Mesenteric fat pad (tissue), 1 donor: ENCODE data around the gene SLC24A4. TPM values are rescaled to one million over a fixed set of nuclear protein-coding genes. Genes with fewer than 3 reads are reported as not detected.

ENCODE experiments used
- DNase-seq: peaks from one replicate; pipeline ENCODE4 v3.0.0-alpha.2; 2020; ENCODE audit warnings: low spot score
- total RNA-seq: library from RNA; stranded (reverse); fragmentation: NEBNext Ultra II Directional; extraction: Animal tissue kit (Norgen Biotek cat#: 25700); gene quantifications from one replicate; pipeline ENCODE4 v1.2.1, GENCODE V29; 2021
- donor health status: DM: yes; HTN: yes; CAD: no.

Gene SLC24A4
- total RNA-seq, 1 donor from 2014 or later: 0.77 TPM

DNA sequence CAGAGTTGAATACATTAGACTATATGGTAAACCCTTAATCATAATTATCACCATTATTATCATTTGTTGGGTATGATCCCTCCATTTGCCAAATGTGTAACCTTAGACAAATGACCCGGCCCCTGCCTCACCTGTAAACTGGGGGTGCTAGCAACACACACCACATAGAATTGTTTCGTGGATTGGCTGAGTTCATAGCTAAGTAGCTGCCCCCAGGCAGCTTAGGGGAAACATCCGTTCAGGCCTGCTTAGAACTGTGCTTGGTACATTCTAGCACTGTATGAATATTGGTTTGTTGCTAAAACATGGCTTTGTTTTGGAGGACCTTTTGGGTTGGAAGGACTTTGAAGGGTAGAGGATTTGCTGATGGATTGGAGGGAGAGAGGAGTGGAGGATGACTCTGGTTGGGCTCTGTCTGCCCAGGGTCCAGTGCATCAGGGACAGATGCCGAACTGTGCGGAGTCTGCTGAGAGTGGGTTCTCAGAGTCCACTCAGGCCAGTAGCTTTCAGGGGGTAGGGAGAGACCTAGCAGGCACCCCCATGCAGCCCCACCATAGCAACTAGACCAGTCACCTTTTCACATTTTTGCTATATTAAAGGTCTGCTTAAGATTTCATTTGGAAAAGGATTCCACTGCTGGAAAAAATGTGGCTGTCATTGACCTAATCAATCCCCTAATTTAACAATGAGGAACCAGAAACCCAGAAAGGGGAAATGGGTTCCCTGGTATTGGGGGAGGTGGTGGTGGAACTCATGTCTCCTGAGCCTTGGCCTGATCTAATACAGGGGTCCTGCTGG, 192.8 kb downstream of the SLC24A4 start:
- peak; percentile 43 for DNase-seq

DNA sequence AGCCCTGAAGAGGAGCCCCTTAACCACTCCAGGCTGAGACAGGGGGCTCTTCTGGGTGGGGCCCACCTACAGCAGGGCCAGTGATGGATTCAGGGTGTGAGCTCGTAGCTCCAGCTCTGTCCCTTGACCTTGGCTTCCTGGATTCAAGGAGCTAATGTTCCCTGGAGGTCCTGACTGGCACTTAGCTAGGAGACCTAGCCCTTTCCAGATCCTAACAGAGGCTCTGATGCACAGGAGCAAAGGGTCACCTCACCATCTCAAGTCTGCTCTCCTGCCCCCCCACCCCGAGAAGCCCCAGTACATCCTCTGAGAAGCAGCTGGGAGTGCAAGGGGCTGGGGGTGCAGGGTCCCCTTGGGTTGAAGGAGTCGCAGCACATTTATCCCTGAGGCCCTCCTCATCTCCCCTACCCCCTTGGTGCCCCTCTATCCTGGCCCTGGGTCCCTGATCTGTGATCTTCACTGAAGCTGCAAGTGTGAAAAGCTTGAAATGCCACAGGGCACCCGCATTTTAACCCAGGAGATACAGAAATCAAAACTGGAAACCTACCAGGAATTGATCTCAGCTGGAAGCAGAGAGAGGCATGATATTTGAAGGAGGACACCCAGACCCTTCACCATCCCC, 193.5 kb downstream of the SLC24A4 start:
- DNase-seq: peak; percentile 51

DNA sequence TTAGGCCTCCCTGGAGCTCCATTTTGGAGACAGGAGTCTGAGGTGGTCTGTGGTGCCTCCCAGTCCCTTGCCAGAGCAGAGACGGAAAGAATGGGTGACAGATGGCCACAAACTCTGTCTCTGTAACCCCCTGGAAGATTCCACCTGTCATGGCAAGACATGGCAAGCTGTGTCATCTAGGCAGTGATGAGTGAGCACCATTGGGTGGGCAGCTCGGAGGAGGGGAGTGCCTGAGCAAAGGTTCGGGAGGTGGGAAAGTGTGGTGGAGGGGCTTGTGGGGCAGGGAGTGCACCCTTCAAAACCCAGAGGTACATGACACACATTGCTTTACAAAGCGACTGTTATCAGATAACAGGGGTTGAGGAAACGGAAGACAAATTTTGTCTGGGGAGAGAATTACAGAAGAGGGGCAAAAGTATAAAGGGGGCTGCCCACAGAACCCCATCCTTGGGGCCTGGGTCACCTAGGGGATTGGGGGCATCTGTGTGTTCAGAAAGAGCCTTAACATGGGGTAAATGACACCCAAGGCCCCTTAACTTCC, 194.1 kb downstream of the SLC24A4 start:
- peak; percentile 68 for DNase-seq

DNA sequence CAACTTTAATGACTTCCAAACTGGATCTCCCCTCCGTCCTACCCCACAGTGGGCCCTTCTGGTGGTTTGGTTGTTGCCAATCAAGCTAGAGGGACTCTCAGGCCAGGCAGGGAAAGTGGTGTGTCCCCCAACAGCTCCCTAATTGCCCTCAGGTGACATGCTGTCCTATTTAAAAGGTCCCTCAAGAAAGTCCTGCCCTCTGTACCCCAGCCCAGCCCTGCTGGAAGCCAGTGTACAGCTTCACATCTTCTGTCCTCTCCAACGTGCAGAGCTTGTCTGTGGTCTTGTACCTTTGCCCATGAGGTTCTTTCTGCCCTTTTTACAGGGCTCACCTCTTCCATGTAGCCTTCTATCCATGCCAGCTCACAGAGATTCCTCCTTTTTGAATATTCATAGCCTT, 194.8 kb downstream of the SLC24A4 start:
- peak; percentile 41 for DNase-seq

DNA sequence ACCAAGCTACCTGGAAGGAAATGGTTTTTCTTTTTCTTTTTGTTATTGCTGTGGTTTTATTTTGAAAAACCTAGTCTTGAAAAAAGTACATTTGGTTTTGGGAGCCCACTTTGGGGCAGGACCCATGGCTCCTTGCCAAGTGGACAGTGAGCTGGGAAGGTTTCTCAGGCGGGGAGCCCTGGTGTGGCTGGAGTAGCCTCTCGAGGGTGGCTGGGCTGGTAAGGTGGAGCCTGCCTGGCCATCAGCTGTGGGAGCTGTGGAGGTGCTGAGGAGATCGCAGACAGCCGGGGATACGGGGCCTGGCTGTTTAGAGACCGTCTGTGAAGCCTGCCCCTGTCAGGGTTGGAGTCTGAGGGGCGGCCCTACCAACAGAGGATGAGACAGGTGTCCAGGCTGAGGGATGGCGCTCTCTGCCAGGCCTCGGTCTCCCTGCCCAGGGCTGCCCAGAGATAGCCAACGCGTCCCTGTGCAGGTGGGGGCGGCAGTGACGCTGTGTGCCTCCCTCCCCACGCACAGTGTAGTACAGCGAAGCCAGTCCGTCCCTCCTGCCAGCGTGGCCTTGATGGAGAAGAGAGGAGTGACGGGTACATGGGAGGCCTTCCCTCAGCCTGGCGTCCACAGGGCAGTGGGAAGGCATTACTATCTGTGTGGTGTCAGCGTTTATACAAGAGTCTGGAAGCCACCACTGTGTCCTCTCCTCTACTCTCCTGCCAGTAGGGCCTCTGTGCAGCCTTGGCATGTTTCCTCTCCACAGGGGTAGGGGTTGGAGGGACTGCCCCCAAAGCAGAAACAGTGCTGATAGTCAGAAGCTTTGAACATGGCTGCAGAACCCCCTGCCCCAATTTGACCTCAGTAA, 196.5 kb downstream of the SLC24A4 start:
- DNase-seq: peak; percentile 82

DNA sequence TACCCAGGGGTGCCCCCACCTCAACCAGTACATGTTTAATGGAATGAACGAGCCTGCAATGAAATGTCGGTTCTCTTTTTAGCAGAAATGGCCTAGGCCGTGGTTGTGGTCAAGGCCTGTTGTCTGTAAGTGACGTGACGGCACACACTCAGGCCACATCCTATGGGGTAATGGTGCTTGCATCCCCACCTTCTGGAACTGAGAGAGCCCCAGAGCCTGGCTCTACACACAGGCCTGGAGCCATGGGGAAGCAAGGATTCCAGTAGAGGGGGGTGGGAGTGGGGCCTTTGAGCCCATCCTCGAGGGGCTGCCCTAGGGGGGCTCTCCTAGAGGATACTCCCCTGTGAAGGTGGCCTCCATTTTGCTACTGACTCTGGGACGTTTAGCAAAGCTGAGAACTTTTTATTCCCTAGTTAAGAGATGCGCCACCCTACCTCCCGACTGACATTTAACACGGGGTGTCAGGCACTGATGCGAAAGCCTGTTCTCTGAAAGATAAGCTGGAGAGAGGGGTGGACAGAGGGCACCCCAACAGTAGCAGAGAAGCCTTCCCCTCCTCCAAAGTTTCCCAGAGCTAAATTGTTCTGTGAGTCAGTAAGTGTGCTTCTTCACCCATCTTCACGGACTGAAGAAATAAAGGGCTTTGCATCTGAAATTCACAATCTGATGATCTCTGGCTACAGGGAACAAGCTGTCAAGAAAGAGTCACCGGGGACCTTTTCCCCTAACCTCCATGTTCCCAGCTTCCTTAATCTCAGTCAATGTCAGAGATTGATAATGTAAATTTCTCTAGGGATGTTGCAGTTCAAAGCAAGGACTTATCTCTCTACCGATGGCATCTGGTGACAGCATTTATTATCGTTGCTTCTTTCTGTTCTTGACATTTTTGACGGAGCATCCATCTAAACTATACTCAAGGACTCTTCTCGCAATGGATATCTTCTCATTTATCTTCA, 197.4 kb downstream of the SLC24A4 start:
- peak; percentile 64 for DNase-seq

DNA sequence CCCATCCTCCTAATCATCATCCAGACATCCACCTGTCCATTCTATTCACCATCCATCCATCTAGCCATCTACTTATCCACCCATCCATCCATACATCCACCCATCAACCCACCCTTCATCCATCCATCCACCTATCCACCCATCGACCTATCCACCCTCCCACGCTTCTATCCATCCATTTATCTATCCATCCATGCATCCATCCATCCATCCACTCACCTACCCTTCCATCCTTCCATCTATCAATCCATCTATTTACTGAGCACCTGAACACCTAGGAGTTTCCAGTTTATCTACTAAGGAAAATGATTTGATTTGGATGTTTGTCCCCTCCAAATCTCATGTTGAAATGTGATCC, 198.1 kb downstream of the SLC24A4 start:
- no peak for DNase-seq

DNA sequence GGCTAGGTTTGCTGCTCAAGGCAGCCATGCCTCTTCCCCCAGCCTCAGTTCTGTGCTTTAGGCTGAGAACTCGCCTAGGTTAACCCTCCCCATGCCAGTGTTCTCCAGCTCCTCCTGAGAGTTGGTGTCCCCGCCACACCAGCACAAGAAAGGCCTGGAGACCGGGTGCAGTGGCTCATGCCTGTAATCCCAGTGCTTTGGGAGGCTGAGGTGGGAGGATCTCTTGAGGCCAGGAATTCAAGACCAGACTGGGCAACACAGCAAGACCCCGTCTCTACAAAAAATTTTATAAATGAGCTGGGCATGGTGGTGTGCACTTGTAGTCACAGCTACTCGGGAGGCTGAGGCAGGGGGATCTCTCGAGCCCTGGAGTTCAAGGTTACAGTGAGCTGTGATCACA, 200.8 kb downstream of the SLC24A4 start:
- DNase-seq: peak; percentile 53

DNA sequence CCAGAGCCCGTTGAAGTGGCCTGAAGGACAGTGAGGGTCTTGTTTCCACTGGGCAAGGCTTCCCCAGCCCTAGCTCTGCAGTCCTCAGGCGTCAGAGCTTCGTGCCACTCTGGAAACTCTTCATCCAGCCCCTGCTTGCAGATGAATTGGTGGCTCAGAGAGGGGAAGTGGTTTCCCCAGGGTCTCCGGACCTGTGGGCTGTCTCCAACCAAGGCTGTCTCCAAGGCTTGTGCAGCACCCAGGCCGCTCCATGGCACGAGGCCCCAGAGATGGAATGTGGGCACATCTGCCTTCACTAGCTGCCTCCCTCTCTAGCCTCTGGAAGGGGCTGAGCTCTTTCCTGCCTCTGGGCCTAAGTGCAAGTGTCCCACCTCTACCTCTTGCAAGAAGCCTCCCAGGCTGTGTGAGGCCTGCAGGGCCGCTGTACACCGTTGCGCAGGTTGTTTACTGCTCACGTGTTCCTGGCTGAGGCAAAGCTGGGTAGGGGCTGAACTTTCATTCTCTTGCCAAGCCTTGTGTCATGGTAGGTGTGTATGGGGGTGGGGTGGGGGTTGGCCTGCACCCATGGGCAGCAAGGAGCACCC, 201.7 kb downstream of the SLC24A4 start:
- peak; percentile 78 for DNase-seq

DNA sequence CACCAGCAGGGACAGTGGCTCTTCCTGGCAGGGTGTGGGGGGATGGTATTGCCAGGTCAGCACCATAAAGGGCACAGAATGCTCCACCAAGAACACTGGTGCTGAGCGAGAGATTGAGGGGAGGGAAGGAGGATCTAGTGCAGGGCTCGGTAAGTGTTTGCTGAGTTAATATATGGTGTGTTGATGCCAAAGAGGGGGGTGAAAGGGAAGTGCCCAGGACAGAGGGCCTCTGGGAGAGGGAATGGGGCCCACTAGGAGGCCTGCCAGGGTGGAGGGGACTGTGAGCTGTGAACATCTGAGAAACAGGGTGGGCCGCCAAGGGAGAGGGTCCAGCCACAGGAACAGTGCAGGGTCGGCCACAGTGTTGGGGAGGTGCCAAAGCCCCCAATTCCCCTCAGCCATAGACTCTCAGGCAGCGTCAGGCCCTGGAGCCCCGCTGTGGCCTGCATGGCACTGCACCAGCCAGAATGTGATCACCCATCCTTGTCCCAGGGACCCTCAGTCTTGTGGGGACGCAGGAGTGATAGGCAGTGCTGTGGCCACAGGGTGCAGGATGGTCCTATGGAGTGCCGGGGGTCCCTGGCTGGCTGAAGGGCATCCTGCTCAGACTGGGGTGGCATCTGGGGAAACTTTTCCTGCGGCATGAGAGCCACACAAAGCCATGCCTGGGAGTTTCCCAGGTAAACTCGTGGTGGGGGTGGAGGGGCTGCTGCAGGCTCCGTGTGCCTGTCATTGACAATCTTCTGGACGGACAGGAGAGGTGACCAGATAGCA, 202.5 kb downstream of the SLC24A4 start:
- DNase-seq: peak; percentile 78

DNA sequence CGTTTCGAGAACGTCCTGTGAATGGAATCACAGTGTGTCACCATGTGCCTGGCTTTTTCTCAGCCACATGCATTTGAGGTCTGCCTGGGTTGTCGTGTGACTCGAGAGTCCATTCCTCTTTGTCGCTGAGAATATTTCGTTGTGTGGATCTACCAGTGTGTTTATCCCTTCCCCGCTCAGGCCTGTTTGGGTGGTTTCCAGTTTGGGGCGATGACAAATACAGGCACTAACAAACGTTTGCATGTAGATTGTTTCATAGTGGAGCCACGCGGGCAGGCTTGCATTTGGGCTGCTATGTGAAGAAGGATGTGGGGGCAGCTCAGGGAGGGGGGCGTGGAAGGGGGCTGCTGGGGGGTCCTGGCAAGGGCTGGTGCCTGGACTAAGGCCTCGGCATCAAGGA, 204.8 kb downstream of the SLC24A4 start:
- DNase-seq: peak; percentile 53

DNA sequence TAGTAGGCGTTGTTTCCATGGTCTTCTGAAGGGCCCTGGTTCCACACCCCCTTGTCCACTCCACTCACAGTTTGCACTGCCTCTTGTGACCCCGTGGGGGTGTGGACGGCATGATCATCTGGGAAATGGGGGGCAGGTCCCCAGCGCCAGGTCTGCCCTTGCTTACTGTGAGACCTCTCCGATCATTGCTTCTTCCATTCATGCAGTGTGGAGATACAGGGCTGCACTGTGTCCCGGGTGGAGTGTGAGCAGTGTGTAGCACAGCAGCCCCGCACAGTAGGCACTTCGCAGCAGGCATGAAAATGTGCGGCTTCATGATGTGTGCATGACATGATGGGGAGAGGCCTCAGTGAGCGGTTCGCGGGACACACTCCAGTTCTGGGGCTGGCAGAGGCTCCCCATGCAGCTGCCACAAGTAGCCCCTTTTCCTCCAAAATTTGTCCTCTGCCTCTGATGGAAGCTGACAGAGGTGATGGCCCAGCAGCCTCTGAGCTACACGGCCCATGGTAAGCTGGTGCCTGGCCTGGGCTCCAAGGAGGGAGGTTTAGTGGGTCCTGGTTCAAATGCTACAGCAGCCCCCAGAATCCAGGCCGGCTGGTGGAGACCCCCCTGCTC, 205.6 kb downstream of the SLC24A4 start:
- DNase-seq: peak; percentile 62

DNA sequence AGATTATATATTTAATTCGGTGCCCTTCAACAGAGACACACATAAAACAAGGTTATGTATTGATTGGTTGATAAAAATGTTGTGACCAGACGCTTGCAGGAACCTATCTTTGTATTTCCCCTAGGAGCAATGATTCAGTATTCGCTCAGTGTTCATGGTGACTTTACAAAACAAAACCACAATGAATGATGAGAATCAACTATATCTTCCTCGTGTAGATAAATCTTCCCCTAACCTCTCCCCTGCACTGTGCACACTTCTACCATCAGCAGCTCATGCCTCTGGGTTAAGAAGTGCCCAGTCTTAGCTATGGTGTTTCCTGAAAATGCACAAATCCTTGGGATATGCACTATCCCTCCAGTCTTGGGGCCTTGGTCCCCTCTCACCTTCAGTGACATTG, 206.9 kb downstream of the SLC24A4 start:
- peak; percentile 14 for DNase-seq

DNA sequence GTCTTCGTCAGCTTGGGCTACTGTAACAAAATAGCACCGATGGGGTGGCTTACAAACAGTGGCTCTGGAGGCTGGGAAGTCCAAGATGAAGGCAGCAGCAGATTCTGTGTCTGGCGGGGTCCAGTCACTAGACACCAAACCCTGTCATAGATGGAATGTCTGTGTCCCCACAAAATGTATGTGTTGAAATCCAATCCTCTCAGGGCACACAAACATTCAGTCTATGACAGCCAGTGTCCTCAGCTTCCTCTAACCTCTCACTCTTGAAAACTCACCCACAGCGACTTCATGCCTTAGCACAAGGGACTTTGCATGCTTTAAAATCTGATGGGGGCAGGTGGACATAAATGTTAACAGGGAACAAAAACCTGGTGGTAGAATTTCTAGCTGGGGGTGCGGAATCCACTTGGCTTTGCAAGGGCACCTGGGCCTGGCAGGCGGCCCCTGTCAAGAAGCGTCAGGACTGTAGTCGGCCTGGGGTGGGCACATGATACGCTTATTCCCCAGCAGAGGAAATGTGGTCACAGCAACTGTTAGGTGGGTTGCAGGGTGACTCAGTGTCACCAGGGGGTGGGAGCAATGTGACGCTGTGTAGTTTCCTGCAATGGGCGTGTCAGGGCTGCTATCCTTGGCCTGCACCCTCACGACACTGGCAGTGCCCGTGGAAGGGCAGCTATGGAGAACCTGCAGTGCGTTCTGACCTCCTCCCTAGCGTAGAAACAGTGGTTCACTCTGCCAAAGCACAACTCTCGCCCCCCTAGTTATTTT, 208.3 kb downstream of the SLC24A4 start:
- DNase-seq: peak; percentile 71

DNA sequence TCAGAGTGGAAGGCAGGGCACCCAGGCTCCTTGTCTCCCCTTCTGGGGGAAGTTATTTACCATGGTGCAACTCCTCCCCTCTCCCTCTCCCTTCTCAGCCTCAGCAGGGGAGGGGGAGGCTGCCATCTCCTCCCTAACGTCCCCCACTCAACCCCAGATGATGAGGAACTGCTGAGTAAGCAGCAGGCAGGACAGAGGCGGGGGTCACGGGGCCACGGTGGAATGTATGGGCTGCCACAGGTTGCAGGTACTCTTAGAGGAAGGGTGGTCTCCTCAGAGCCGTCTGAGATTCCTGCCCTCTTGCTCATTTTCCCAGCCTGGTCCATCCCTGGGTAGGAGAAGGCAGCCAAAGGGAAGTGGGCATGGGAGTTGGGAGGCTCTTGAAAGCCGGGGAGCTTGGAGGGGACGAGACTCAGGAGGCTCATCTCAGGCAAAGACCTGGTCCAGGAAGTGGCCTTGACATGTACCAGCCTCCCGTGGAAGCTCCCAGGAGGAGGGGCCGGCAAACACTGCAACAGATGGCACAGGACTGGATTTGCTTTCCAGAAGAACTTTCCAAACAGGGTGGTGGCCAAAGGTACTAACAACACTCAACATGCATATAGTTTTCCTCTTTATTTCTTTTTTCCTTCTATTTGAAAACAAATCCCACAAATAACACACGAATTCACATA, 209.7 kb downstream of the SLC24A4 start:
- peak; percentile 49 for DNase-seq

DNA sequence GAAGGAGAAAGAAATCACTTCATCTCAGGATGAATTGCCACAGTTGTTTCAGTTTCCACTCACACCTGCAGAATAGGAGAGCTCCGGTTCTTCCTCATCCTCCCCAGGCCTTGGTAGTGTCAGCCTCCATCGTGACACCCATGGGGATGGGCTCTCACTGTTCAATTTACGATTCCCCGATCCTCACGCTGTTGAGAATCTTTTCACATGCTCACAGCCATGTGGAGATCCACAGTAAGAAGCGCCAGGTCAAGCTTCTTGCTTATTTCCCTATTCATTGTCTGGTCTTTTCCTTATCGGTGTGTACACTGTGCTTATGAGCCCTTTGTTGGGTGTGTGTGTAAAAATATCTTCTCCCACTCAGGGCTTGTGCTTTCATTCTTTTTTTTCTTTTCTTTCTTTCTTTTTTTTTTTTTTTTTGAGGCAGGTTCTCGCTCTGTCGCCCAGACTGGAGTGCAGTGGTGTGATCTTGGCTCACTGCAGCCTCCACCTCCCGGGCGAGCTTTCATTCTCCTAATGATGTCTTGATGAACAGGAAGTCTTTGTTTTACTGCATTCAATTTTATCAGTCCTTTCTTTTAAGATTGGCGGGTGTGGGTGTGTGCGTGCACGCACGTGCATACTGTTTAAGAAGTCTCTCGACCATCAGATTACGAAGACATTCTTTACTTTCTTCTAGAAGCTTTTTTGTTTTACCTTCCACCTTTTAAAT, 212.1 kb downstream of the SLC24A4 start:
- DNase-seq: peak; percentile 20

DNA sequence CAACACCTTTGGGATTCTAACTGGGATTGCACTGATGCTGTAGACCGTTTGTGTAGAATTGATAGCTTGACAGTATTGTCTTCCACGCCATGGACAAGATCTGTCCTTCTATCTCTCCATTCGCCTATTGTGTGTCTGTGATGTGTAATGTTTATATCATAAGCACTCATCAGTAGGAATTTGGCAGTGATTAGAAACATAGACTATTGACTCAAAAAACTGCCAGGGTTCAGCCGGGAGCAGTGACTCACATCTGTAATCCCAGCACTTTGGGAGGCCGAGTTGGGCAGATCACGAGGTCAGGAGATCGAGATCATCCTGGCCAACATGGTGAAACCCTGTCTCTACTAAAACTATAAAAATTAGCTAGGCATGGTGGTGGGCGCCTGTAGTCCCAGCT, 213.3 kb downstream of the SLC24A4 start:
- peak; percentile 41 for DNase-seq
